B cell (primary cell): Measurements from ENCODE around the gene TEPSIN. TPM values are rescaled to one million over a fixed set of nuclear protein-coding genes. Genes with fewer than 3 reads are reported as not detected.

Experiments used
- ATAC-seq: fragments of 200-7000 bp; cut with Tn5 transposase; one replicate; pipeline ENCODE4 v1.10.0; 2021; ENCODE audit warnings: low read depth, mild to moderate bottlenecking, moderate number of reproducible peaks, moderate library complexity
- CTCF ChIA-PET: fragments of 350-600 bp; sonication (Branson Sonifier 250); formaldehyde crosslinking; loops from one replicate; lab custom pipeline; 2021; ENCODE audit warnings: antibody characterized with exemption, inconsistent platforms; lab: Charles Lee
- POLR2A ChIA-PET: fragments of 350-600 bp; sonication (Branson Sonifier 250); formaldehyde crosslinking; loops from one replicate; lab custom pipeline; 2021; ENCODE audit warnings: antibody characterized with exemption; lab: Charles Lee
- DNase-seq: peaks from one replicate; pipeline ENCODE4 v3.0.0; 2013
- H2AFZ ChIP-seq: 2 replicates; pipeline ENCODE4 v1.6.1; 2012; ENCODE audit warnings: mild to moderate bottlenecking, low read depth, low read length; ENCODE audit not compliant: insufficient read depth, poor library complexity, severe bottlenecking
- H3K27ac ChIP-seq, 2 donors: 1 replicate in 1 of 2; 2 replicates in 1 of 2; pipeline ENCODE4 v1.5.1; 2012 to 2013; ENCODE audit warnings: low read length in 2 of 2, mild to moderate bottlenecking in 2 of 2, moderate library complexity in 1 of 2
- H3K27me3 ChIP-seq, 4 experiments: fragments of 200-600 bp in 1 of 4; sonication (generic) in 1 of 4; replicated peaks in 1 of 4; 1 replicate in 2 of 4; 2 replicates in 2 of 4; pipeline versions ENCODE4 v1.6.1 to v1.7.0; 2013 to 2016; ENCODE audit warnings: low read length in 3 of 4, mild to moderate bottlenecking in 2 of 4, mixed read lengths in 1 of 4, moderate library complexity in 1 of 4; ENCODE audit not compliant: insufficient read depth in 4 of 4, control insufficient read depth in 3 of 4; ENCODE audit errors: control extremely low read depth in 1 of 4
- H3K36me3 ChIP-seq, 2 experiments: replicated peaks in 1 of 2; 1 replicate in 1 of 2; 2 replicates in 1 of 2; pipeline versions ENCODE4 v1.6.1 to v1.7.1; 2013; ENCODE audit warnings: low read length in 1 of 2; ENCODE audit not compliant: insufficient read depth in 2 of 2, control insufficient read depth in 1 of 2; ENCODE audit errors: control extremely low read depth in 1 of 2, extremely low read depth in 1 of 2
- H3K4me1 ChIP-seq, 2 donors: fragments of 200-600 bp in 1 of 2; sonication (generic) in 1 of 2; 1 replicate in 1 of 2; 2 replicates in 1 of 2; pipeline versions ENCODE4 v1.5.1 to v1.6.1; 2013 to 2017; ENCODE audit warnings: low read length in 2 of 2; ENCODE audit not compliant: control insufficient read depth in 2 of 2, insufficient read depth in 2 of 2
- H3K4me2 ChIP-seq: replicated peaks from 2 replicates; pipeline ENCODE3; 2012; ENCODE audit warnings: mild to moderate bottlenecking, low read depth, low read length; ENCODE audit not compliant: poor library complexity, severe bottlenecking
- H3K4me3 ChIP-seq, 5 experiments: fragments of 200-600 bp in 1 of 5; sonication (generic) in 1 of 5; 1 replicate in 3 of 5; 2 replicates in 2 of 5; pipeline versions ENCODE4 v1.5.1 to v1.7.0; 2011 to 2016; ENCODE audit warnings: low read length in 4 of 5, mild to moderate bottlenecking in 4 of 5, low read depth in 2 of 5, control low read depth in 1 of 5, moderate library complexity in 1 of 5; ENCODE audit not compliant: insufficient read depth in 1 of 5; ENCODE audit errors: control extremely low read depth in 1 of 5, extremely low read depth in 1 of 5
- H3K79me2 ChIP-seq: fragments of 200-600 bp; sonication (generic); one replicate; pipeline ENCODE4 v1.6.0; 2016; ENCODE audit warnings: low read length; ENCODE audit not compliant: control insufficient read depth, insufficient read depth
- H3K9ac ChIP-seq: fragments of 200-600 bp; sonication (generic); 2 replicates; pipeline ENCODE4 v1.6.1; 2017; ENCODE audit warnings: mild to moderate bottlenecking, low read length, moderate library complexity
- H3K9me3 ChIP-seq, 3 donors: one replicate each; pipeline versions ENCODE4 v1.6.1 to v1.7.1; 2013; ENCODE audit warnings: low read length in 2 of 3; ENCODE audit not compliant: control insufficient read depth in 2 of 3, insufficient read depth in 1 of 3; ENCODE audit errors: control extremely low read depth in 1 of 3
- H4K20me1 ChIP-seq: 2 replicates; pipeline ENCODE4 v1.6.0; 2012; ENCODE audit warnings: mild to moderate bottlenecking, low read length; ENCODE audit not compliant: insufficient read depth, control insufficient read depth, poor library complexity, severe bottlenecking
- H3K27ac Mint-ChIP-seq: one replicate; pipeline ENCODE4 v1.8.0; 2021; ENCODE audit warnings: mixed read lengths
- H3K27me3 Mint-ChIP-seq: one replicate; pipeline ENCODE4 v1.8.0; 2021; ENCODE audit warnings: mixed read lengths
- H3K4me1 Mint-ChIP-seq: one replicate; pipeline ENCODE4 v1.8.0; 2021; ENCODE audit warnings: mixed read lengths
- H3K4me3 Mint-ChIP-seq: one replicate; pipeline ENCODE4 v1.8.0; 2021; ENCODE audit warnings: mixed read lengths
- H3K9me3 Mint-ChIP-seq: one replicate; pipeline ENCODE4 v1.8.0; 2022; ENCODE audit warnings: mixed read lengths; ENCODE audit not compliant: insufficient read depth
- CTCF ChIP-seq: fragments of 200-600 bp; IDR thresholded peaks from one replicate; pipeline ENCODE4 v1.8.0; 2022; ENCODE audit warnings: antibody characterized with exemption, mild to moderate bottlenecking
- EZH2 ChIP-seq: IDR thresholded peaks from 2 replicates; pipeline ENCODE4 v1.6.1; 2012; ENCODE audit warnings: borderline replicate concordance, low read depth, mild to moderate bottlenecking, moderate library complexity, low read length; ENCODE audit not compliant: insufficient read depth, poor library complexity, severe bottlenecking
- whole genome bisulfite sequencing: methylation state at CpG from one replicate; pipeline ENCODE4 v1.1.5; 2013; ENCODE audit warnings: missing lambda C conversion rate; ENCODE audit not compliant: insufficient coverage; 5-methylcytosine and 5-hydroxymethylcytosine counted together
- intact Hi-C: fragments of 100-400 bp; cut with micrococcal nuclease; formaldehyde crosslinking; loops from one replicate; pipeline ENCODE4 v1.10.0; 2022
- polyA plus RNA-seq: library from polyadenylated mRNA; depleted of rRNA; stranded (reverse); fragments of >200 nt; gene quantifications from 2 replicates; pipeline ENCODE4 v1.2.3, GENCODE V29; 2012
- total RNA-seq, 2 donors: library from RNA; stranded (reverse); fragments of 120-200 nt in 1 of 2; gene quantifications; 1 replicate in 1 of 2; 2 replicates in 1 of 2; pipeline versions ENCODE4 v1.2.3 to v1.2.4, GENCODE V29; 2013 to 2022

The TEPSIN gene
- total and polyA plus RNA-seq, 2 donors (not counting 1 experiment from before 2014, with no cell fraction given), result 180 to 273 TPM

- ATAC-seq (no peak), DNase-seq (no peak)
- TF ChIP-seq EZH2 (no peak), CTCF (no peak)
- Histone ChIP-seq H3K36me3 (peaks cover 0 to 10% of the 10 kb centered on the region in 2 experiments), H3K27ac (peak overlapping the region in 1 of 2 donors; percentile 38), H2AFZ (peak overlapping the region; percentile 85), H3K27me3 (no peaks in the 10 kb centered on the region), H3K9me3 (peaks cover 0 to 9% (median 0%) of the 10 kb centered on the region in 3 donors), H4K20me1 (peaks cover 9% of the 10 kb centered on the region), H3K79me2 (peaks cover 17% of the 10 kb centered on the region), H3K9ac (peak overlapping the region; percentile 74), H3K4me3 (peak overlapping the region in 4 of 5 experiments; percentile 51 to 76 (median 64)), H3K4me2 (peak overlapping the region; percentile 87), H3K4me1 (peaks cover 19 to 29% of the 10 kb centered on the region in 2 donors)
- H3K4me1 Mint-ChIP-seq, result peaks cover 28% of the 10 kb centered on the region
- no peaks in the 10 kb centered on the region for H3K9me3 Mint-ChIP-seq
- intact Hi-C loops, result loop anchor here (2.0 to 5.0 kb wide), 3 partner anchors 80 to 1076 kb away; partner anchors contain the start of genes EIF4A3 and RNF213
- H3K4me3 Mint-ChIP-seq, result peak overlapping the region; percentile 91
- no peak overlapping the region for H3K27ac Mint-ChIP-seq
- POLR2A ChIA-PET, result interaction anchor here (0.6 to 1.3 kb wide), 7 partner anchors 16 to 987 kb away, joined by 3 to 18 read pairs (median 4); partner anchors contain the start of genes FAAP100, NDUFAF8, SLC38A10 and TEPSIN
- H3K27me3 Mint-ChIP-seq, result no peaks in the 10 kb centered on the region
- 1% methylated on average over 30 of the region's 30 CpGs for WGBS
- CTCF ChIA-PET, result interaction anchor here (1.0 to 1.4 kb wide), 3 partner anchors 17 to 379 kb away, joined by 4 to 12 read pairs (median 4); partner anchors contain the start of genes NDUFAF8 and TEPSIN
Observed at GRCh38 chr17:81222620-81222905, 16.3 kb downstream of the TEPSIN start.
